ENCODE results near the gene DPAGT1.

Gene DPAGT1

GRCh38 chr11:119057000-119057769 lies 44.5 kb downstream of the DPAGT1 start, which contains the start of gene HYOU1:
TSS of gene HYOU1 (minus strand) at chr11:119057205. CDS start at chr11:119056160, 1,045 bp downstream.
- peak; percentile 92 to 96 for DNase-seq

DNA sequence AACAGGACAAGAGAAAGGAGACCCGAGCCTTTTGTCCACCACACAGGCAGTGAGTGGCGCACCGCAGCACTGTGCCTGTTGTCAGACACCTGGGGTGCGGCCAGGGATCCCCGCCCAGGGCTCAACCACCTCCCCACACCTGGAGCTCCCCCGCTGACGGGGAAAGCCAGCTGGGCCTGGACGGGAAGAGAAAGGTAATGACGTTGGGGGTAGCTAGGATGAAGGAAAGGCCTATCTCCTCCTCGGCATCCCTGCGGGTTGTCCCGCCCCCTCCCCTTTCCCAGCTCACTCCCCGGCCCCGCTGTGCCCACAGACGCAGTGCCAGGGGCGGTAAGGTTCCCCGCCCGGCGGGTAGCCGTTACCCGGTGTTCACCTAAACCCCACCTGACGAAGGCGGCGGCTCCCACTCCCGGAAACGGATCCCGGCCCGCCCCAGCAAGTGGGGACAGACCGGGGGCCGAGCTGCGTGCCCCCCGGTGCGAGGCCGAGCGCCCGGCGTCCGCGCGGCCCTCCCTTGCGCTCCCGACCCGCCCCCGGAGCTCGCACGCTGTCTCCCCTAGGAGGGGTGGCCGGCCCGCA lies 45.1 kb downstream of the DPAGT1 start:
- no peak for DNase-seq

- DNase-seq: no peak
Observed at GRCh38 chr11:119055901-119056300, 45.8 kb downstream of the DPAGT1 start.

GRCh38 chr11:119054418-119054817 lies 47.2 kb downstream of the DPAGT1 start:
- DNase-seq: no peak

DNA sequence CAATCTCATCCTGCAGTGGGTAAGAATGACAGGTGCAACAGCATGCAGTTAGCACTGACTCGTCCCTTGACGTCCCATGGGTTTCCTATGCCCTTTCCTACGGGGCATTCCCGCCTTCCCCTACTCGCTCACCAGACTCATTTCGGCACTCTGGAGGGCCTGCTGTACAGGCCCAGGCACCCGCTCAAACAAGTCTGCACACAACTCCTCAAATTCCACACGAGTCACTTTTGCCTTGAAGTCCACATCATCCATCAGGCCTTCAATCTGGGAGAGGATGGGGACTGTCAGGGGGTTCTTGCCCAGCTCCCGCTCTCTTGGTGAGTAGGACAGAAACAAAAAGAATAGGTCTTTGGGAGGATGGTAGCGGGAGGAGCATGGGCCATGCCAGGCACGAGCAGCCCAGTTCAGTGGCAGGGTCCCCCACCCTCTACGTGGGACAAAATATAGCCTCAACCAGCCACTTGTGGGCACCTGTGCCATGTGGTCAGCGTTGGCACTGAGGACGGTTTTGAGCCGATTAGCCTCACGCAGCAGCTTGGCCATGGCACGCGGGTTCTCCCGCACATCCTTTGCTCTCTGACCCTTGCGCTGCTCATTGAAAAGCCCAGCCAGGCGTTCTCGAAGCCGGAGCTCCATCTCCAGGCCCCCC lies 49.4 kb downstream of the DPAGT1 start:
- no peak for DNase-seq

DNA sequence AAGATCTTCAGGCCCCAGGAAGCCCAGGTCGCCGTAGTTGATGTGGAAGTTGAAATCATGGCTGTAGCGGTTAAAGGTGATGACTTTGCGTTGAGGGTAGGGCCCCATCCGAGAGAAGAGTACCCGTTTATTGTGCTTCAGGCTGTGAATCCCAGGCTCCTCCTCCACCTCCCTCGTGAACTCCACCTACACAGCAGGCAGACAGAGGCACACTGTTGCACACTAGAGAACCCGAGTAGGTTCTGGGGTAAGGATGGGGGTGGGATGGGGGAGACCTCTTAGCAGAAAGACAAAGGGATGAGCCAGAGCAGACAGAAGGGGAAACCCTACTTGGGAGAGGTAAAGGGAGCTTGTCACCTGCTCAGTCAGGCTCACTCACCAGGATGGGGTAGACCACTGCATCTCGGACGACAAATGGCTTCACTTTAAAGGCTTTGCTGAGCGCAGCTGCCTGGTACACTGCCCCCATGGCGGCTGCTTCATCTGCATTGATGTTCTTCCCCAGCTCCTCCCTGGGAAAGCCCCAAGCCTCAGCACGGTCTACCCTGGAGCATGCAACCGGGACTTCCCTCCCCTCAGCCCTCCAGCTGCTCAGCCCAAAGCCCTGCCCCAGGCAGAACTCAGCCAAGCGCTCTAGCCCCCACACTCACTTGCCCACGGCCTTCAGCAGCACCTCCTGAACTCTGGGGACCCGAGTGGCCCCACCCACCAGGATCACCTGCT lies 50.1 kb downstream of the DPAGT1 start:
- no peak for DNase-seq

DNA sequence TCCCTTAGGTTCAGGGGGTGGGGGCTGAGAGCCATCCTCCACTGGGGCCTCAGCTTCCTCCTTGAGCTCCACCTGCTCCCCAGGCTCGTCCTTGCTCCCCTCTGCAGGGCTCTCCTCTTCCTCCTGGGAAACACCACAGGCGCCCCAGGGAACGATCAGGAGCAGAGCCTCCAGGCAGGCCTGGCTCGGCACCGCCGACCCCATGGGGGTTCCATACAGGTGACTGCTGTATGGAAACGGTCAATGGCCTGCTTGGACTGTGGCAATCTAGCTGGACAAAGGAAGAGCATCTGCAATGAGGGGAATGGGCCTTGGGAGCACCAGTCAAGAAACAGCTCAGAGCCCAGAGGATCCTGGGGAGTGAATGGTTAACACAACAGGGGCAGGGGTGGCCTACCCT lies 52.6 kb downstream of the DPAGT1 start:
- no peak for DNase-seq

DNA sequence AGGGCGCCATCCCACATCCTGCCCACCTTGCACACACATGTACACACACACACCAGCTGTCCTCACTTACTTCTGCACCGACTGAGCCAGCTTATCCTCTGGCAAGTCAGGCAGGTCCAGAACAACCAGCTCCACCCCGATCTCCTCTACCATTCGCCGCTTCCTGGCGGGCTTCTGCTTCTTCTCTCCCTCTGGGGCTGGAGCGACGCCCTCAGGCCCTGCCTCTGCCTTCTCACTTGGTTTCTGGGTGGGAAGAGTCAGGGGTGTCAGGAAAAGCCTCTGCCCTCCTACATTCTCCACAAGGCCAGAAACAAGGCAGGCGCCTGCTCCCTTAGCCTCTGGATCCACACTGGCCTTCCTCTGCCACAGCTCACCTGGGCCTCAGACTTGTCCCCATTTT lies 53.0 kb downstream of the DPAGT1 start:
- no peak for DNase-seq

GRCh38 chr11:119047205-119047604 lies 54.4 kb downstream of the DPAGT1 start:
- no peak for DNase-seq

All from NCI-H1930 (cell line).